HepG2 (cell line): ENCODE results near the gene WNT5B. TPM values are rescaled to one million over a fixed set of nuclear protein-coding genes. Genes with fewer than 3 reads are reported as not detected.

Experiments
- FOXP4 ChIP-seq: sonication (generic); formaldehyde crosslinking; IDR thresholded peaks from 2 replicates; pipeline ENCODE4 v1.4.0; 2020; ENCODE audit warnings: missing genetic modification reagents
- HMGXB4 ChIP-seq, 2 experiments: sonication (generic) in 1 of 2; formaldehyde crosslinking in 1 of 2; IDR thresholded peaks; 2 replicates each; pipeline versions ENCODE4 v1.4.0 to v1.6.1; 2018 to 2020; ENCODE audit warnings: missing genetic modification reagents in 2 of 2, borderline replicate concordance in 1 of 2, low read depth in 1 of 2, mild to moderate bottlenecking in 1 of 2, missing biosample characterization in 1 of 2
- HNF4A ChIP-seq: sonication (generic); formaldehyde crosslinking; IDR thresholded peaks from 2 replicates; pipeline ENCODE4 v1.4.0; 2020; ENCODE audit warnings: missing genetic modification reagents
- JUND ChIP-seq: sonication (generic); formaldehyde crosslinking; IDR thresholded peaks from 2 replicates; pipeline ENCODE4 v1.8.0; 2022; ENCODE audit warnings: mild to moderate bottlenecking, missing genetic modification reagents
- PHF5A ChIP-seq: IDR thresholded peaks from one replicate; pipeline ENCODE4 v1.6.1; 2018; ENCODE audit warnings: low read depth, missing genetic modification reagents; ENCODE audit not compliant: unreplicated experiment
- YEATS4 ChIP-seq: sonication (generic); formaldehyde crosslinking; IDR thresholded peaks from 2 replicates; pipeline ENCODE4 v1.4.0; 2020; ENCODE audit warnings: missing genetic modification reagents, borderline replicate concordance
- ZFP1 ChIP-seq: IDR thresholded peaks from 2 replicates; pipeline ENCODE4 v1.6.1; 2016
- ZFX ChIP-seq: sonication (generic); formaldehyde crosslinking; IDR thresholded peaks from 2 replicates; pipeline ENCODE4 v1.4.0; 2020; ENCODE audit warnings: mild to moderate bottlenecking, low read depth, missing genetic modification reagents, moderate library complexity
- ZNF230 ChIP-seq: sonication (generic); formaldehyde crosslinking; IDR thresholded peaks from 2 replicates; pipeline ENCODE4 v1.4.0; 2020; ENCODE audit warnings: mild to moderate bottlenecking, missing genetic modification reagents
- ZNF333 ChIP-seq: sonication (generic); formaldehyde crosslinking; IDR thresholded peaks from 2 replicates; pipeline ENCODE4 v1.4.0; 2020; ENCODE audit warnings: mild to moderate bottlenecking, missing genetic modification reagents, borderline replicate concordance
- ZNF431 ChIP-seq: sonication (generic); formaldehyde crosslinking; IDR thresholded peaks from 2 replicates; pipeline ENCODE4 v1.9.0; 2022; ENCODE audit warnings: missing genetic modification reagents, low read depth, mild to moderate bottlenecking, borderline replicate concordance
- ZNF510 ChIP-seq: sonication (generic); formaldehyde crosslinking; IDR thresholded peaks from 2 replicates; pipeline ENCODE4 v1.4.0; 2020; ENCODE audit warnings: low read depth, mild to moderate bottlenecking, missing genetic modification reagents
- ZNF576 ChIP-seq: sonication (generic); formaldehyde crosslinking; IDR thresholded peaks from 2 replicates; pipeline ENCODE4 v1.4.0; 2020; ENCODE audit warnings: mild to moderate bottlenecking, missing genetic modification reagents
- ZNF687 ChIP-seq: sonication (generic); formaldehyde crosslinking; IDR thresholded peaks from 2 replicates; pipeline ENCODE4 v1.5.1; 2020; ENCODE audit warnings: mild to moderate bottlenecking, missing genetic modification reagents, moderate library complexity
- ZNF800 ChIP-seq: sonication (generic); formaldehyde crosslinking; IDR thresholded peaks from 2 replicates; pipeline ENCODE4 v1.4.0; 2020; ENCODE audit warnings: missing genetic modification reagents
- ZSCAN29 ChIP-seq: sonication (generic); formaldehyde crosslinking; conservative IDR thresholded peaks from 2 replicates; pipeline ENCODE4 v1.4.0; 2020; ENCODE audit warnings: mild to moderate bottlenecking, missing genetic modification reagents
- polyA plus RNA-seq, 8 experiments: library from polyadenylated mRNA; depleted of rRNA in 3 of 8; stranded (reverse) in 7 of 8; unstranded in 1 of 8; fragments of >200 nt; fragmentation: Illumina TruSeq in 4 of 8; extraction: Trizol in 4 of 8; gene quantifications; 2 replicates each; pipeline versions ENCODE4 v1.2.1 to v1.2.3, GENCODE V29; 2011 to 2016; ENCODE audit warnings: low read depth in 4 of 8, missing spikeins in 1 of 8, mixed read lengths in 1 of 8; ENCODE audit not compliant: insufficient read depth in 1 of 8
- total RNA-seq, 5 experiments: library from RNA; depleted of rRNA; stranded (reverse); fragments of >200 nt; fragmentation: Illumina TruSeq; extraction: Trizol; gene quantifications; 2 replicates each; pipeline ENCODE4 v1.2.3, GENCODE V29; 2016; ENCODE audit warnings: low read depth in 1 of 5

The WNT5B gene
- total and polyA plus RNA-seq, 2 of the 13 experiments (the other 11 are each of a cell fraction or from before 2014, with no cell fraction given): 0.04 TPM; not detected in 1

- TF ChIP-seq ZNF431 (CRISPR knock-in tag) (no peak), ZFX (CRISPR knock-in tag) (0 out of 2 replicates have a peak, but pooled peaks have one; percentile 11), ZNF333 (no peak), FOXP4 (CRISPR knock-in tag) (0 out of 2 replicates have a peak, but pooled peaks have one; percentile 23), ZNF800 (CRISPR knock-in tag) (peak; percentile 59; the same call in 1 of the 2 replicates), ZNF576 (CRISPR knock-in tag) (no peak), ZSCAN29 (CRISPR knock-in tag) (no peak), PHF5A (CRISPR knock-in tag) (peak; percentile 36), HNF4A (CRISPR knock-in tag) (no peak; the same call in 1 of the 2 replicates), JUND (CRISPR knock-in tag) (peak; percentile 91), ZNF230 (no peak), ZFP1 (0 out of 2 replicates have a peak, but pooled peaks have one; percentile 29), ZNF510 (CRISPR knock-in tag) (no peak), ZNF687 (peak; percentile 60), HMGXB4 (CRISPR knock-in tag; IDR thresholded peaks at IDR 0.05; ENCODE audit: borderline replicate concordance in 1 of 2, low read depth in 1 of 2) (0 out of 4 replicates have a peak, but pooled peaks of 1 of the 2 experiments have one; percentile 29), YEATS4 (CRISPR knock-in tag) (no peak)
These were observed 22.9 kb upstream of the WNT5B start (continued) for GRCh38 chr12:1606021-1606622.
